HCT116 (cell line): ENCODE results near the gene TOPAZ1. TPM values are rescaled to one million over a fixed set of nuclear protein-coding genes. Genes with fewer than 3 reads are reported as not detected.

Source experiments
- ATAC-seq: fragments of 200-7000 bp; cut with Tn5 transposase; 2 replicates; pipeline ENCODE4 v1.9.1; 2020; ENCODE audit warnings: mild to moderate bottlenecking, moderate library complexity
- BruUV-seq: library from RNA; stranded (reverse); fragments of 400-500 nt; replicated peaks from 2 replicates; lab custom pipeline; 2021; lab: Mats Ljungman, UMichigan
- CTCF ChIA-PET: fragments of 300-600 bp; sonication (Branson Sonifier 250); formaldehyde crosslinking; loops from one replicate; lab custom pipeline; 2021; ENCODE audit warnings: antibody characterized with exemption; lab: Charles Lee
- POLR2A ChIA-PET: fragments of 300-600, 350-600 bp; sonication (Branson Sonifier 250); formaldehyde crosslinking; loops from one replicate; lab custom pipeline; 2021; ENCODE audit warnings: antibody characterized with exemption; lab: Charles Lee
- RAD21 ChIA-PET, 2 experiments: fragments of 300-600 bp; sonication (Branson Sonifier 250); formaldehyde crosslinking; loops; one replicate each; lab custom pipeline; 2023; ENCODE audit warnings: low total read pairs in 2 of 2; ENCODE audit not compliant: uncharacterized antibody in 2 of 2, unreplicated experiment in 2 of 2, low non-redundant PET in 1 of 2; lab: Charles Lee
- DNase-seq: peaks from one replicate; pipeline ENCODE4 v3.0.0-alpha.2; 2010; ENCODE audit warnings: low read depth, low spot score
- H2AFZ ChIP-seq: fragments of 200-600 bp; shearing (Covaris generic), sonication (generic); 2 replicates; pipeline ENCODE4 v1.6.1; 2017; ENCODE audit warnings: low read depth, mixed run types, mixed read lengths, antibody characterized with exemption, low read length; ENCODE audit not compliant: poor library complexity, severe bottlenecking
- H3K27ac ChIP-seq: 2 replicates; pipeline ENCODE4 v1.5.1; 2012; ENCODE audit warnings: low read depth, low read length
- H3K27me3 ChIP-seq: fragments of 200-600 bp; sonication (generic); 2 replicates; pipeline ENCODE4 v1.6.1; 2016; ENCODE audit warnings: mixed run types, low read length, mixed read lengths; ENCODE audit not compliant: insufficient read depth
- H3K36me3 ChIP-seq, 2 experiments: fragments of 200-500 bp in 1 of 2; fragments of 200-600 bp in 1 of 2; sonication (Bioruptor generic) in 1 of 2; sonication (generic) in 1 of 2; 2 replicates each; pipeline versions ENCODE4 v1.5.1 to v1.6.1; 2014 to 2016; ENCODE audit warnings: low read length in 2 of 2, inconsistent platforms in 1 of 2, mixed read lengths in 1 of 2, mixed run types in 1 of 2; ENCODE audit not compliant: insufficient read depth in 2 of 2, control insufficient read depth in 1 of 2
- H3K4me1 ChIP-seq, 2 experiments: fragments of 200-600 bp in 1 of 2; sonication (generic) in 1 of 2; 2 replicates each; pipeline versions ENCODE4 v1.5.1 to v1.6.1; 2012 to 2017; ENCODE audit warnings: low read length in 2 of 2, inconsistent platforms in 1 of 2, mild to moderate bottlenecking in 1 of 2, mixed read lengths in 1 of 2, mixed run types in 1 of 2, moderate library complexity in 1 of 2; ENCODE audit not compliant: insufficient read depth in 2 of 2, control insufficient read depth in 1 of 2
- H3K4me2 ChIP-seq: fragments of 200-600 bp; sonication (generic); 2 replicates; pipeline ENCODE4 v1.6.1; 2017; ENCODE audit warnings: mixed run types, low read length, mixed read lengths
- H3K4me3 ChIP-seq, 2 experiments: fragments of 200-600 bp in 1 of 2; sonication (generic) in 1 of 2; replicated peaks in 1 of 2; 2 replicates each; pipeline ENCODE4 v1.5.1; 2011 to 2016; ENCODE audit warnings: low read length in 2 of 2, control low read depth in 1 of 2, low read depth in 1 of 2, mild to moderate bottlenecking in 1 of 2, mixed read lengths in 1 of 2, mixed run types in 1 of 2
- H3K79me2 ChIP-seq: fragments of 200-600 bp; sonication (generic); 2 replicates; pipeline ENCODE4 v1.6.1; 2017; ENCODE audit warnings: mild to moderate bottlenecking, mixed run types, low read length, moderate library complexity, mixed read lengths; ENCODE audit not compliant: insufficient read depth
- H3K9ac ChIP-seq: fragments of 200-600 bp; sonication (generic); 2 replicates; pipeline ENCODE4 v1.6.1; 2016; ENCODE audit warnings: low read length, mixed read lengths
- H3K9me2 ChIP-seq: fragments of 200-600 bp; sonication (generic), shearing (Covaris generic); 2 replicates; pipeline ENCODE4 v1.6.1; 2017; ENCODE audit warnings: mixed run types, mild to moderate bottlenecking, moderate library complexity; ENCODE audit not compliant: insufficient read depth
- H3K9me3 ChIP-seq, 2 experiments: fragments of 200-500 bp in 1 of 2; fragments of 200-600 bp in 1 of 2; sonication (Bioruptor generic) in 1 of 2; sonication (generic) in 1 of 2; 2 replicates each; pipeline ENCODE4 v1.6.1; 2014 to 2017; ENCODE audit warnings: low read length in 2 of 2, mixed read lengths in 2 of 2, inconsistent platforms in 1 of 2, low read depth in 1 of 2, mild to moderate bottlenecking in 1 of 2, mixed run types in 1 of 2, moderate library complexity in 1 of 2; ENCODE audit not compliant: control insufficient read depth in 1 of 2, insufficient read depth in 1 of 2
- H4K20me1 ChIP-seq: fragments of 200-600 bp; sonication (generic), shearing (Covaris generic); 2 replicates; pipeline ENCODE4 v1.6.1; 2017; ENCODE audit warnings: mixed run types, mild to moderate bottlenecking, moderate library complexity; ENCODE audit not compliant: insufficient read depth
- CEBPB ChIP-seq: IDR thresholded peaks from 2 replicates; pipeline ENCODE4 v1.6.1; 2012; ENCODE audit warnings: low read depth
- ELF1 ChIP-seq: IDR thresholded peaks from 2 replicates; pipeline ENCODE4 v1.6.1; 2012; ENCODE audit warnings: low read depth, borderline replicate concordance
- JUND ChIP-seq: IDR thresholded peaks from 2 replicates; pipeline ENCODE4 v1.6.1; 2012
- POLR2AphosphoS5 ChIP-seq: IDR thresholded peaks from 2 replicates; pipeline ENCODE4 v1.6.1; 2011; ENCODE audit warnings: mild to moderate bottlenecking, low read depth, low read length, moderate library complexity
- RAD21 ChIP-seq: IDR thresholded peaks from 2 replicates; pipeline ENCODE4 v1.6.1; 2012; ENCODE audit warnings: low read depth, mild to moderate bottlenecking
- SP1 ChIP-seq: IDR thresholded peaks from 2 replicates; pipeline ENCODE4 v1.6.1; 2012; ENCODE audit warnings: low read depth
- SRF ChIP-seq: IDR thresholded peaks from 2 replicates; pipeline ENCODE4 v1.6.1; 2012; ENCODE audit warnings: low read depth
- TCF7L2 ChIP-seq: IDR thresholded peaks from 2 replicates; pipeline ENCODE4 v1.7.0; 2011; ENCODE audit warnings: borderline replicate concordance, inconsistent platforms; ENCODE audit not compliant: insufficient read depth, insufficient read length; ENCODE audit errors: extremely low read depth
- YY1 ChIP-seq: IDR thresholded peaks from 2 replicates; pipeline ENCODE4 v1.6.1; 2011; ENCODE audit warnings: low read length, low read depth, moderate library complexity, mild to moderate bottlenecking; ENCODE audit not compliant: insufficient replicate concordance; ENCODE audit errors: extremely low read depth
- intact Hi-C: fragments of 100-400 bp; cut with micrococcal nuclease; formaldehyde crosslinking; loops from 2 replicates; pipeline ENCODE4 v1.10.0; 2022
- total RNA-seq: library from RNA; stranded (reverse); gene quantifications from one replicate; pipeline ENCODE4 v1.2.1, GENCODE V29; 2021; ENCODE audit not compliant: unreplicated experiment
- TF ChIP-seq, protein P1 (sequence below): IDR thresholded peaks from 2 replicates; pipeline ENCODE4 v1.6.1; 2012; ENCODE audit warnings: low read depth
- TF ChIP-seq, protein P2 (sequence below): IDR thresholded peaks from 2 replicates; pipeline ENCODE4 v1.6.1; 2011; ENCODE audit warnings: mild to moderate bottlenecking, low read length, moderate library complexity; ENCODE audit not compliant: insufficient replicate concordance; ENCODE audit errors: extremely low read depth
- TF ChIP-seq, protein P3 (sequence below): IDR thresholded peaks from 2 replicates; pipeline ENCODE4 v1.6.1; 2012

Gene TOPAZ1
- total RNA-seq, 1 experiment from 2014 or later: not detected

DNA sequence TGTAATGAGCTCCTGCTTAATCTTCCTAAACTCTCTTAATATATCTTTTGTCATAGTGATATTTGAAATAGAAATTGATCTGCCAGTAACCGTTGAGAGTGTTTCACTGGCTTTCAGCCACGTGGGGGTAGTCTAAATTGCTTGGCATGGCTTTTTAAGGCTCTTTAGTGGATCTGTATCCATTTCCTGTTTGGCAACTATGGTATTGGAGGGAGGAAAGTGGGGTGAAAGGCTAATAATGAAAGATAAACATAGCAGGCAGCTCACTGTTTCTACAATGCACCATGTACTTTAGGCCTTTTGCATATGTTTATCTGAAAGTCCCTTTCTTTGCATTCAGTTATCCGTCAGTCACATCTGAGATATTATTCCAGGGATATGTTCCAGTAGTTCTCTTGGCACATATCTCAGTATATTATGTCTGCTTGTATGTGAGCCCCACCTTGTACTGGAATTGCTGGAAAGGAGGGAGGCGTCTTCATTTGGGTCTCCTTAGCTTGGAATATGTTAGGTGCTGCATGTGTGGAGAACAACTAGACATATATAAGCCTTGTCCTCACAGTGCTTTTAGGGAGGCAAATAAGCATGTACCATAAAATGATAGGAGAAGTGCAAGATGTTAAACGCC, 10.8 kb downstream of the TOPAZ1 start:
- H3K9ac ChIP-seq: no peak overlapping the region
- H3K9me2 ChIP-seq: no peaks in the 10 kb centered on the region
- RAD21 ChIA-PET: interaction anchor here in 1 of 2 experiments (0.7 kb wide), 1 partner anchor 24 kb away, joined by 3 read pairs; no protein-coding TSS in a partner anchor
- ATAC-seq (no peak), DNase-seq (no peak)
- POLR2A ChIA-PET: no interaction called here
- intact Hi-C loops: no loop called here
- CTCF ChIA-PET: no interaction called here
- H3K79me2 ChIP-seq: no peaks in the 10 kb centered on the region
- H3K4me2 ChIP-seq: no peak overlapping the region
- no peaks in the 10 kb centered on the region for H3K27me3 ChIP-seq
- no peaks in the 10 kb centered on the region for H3K9me3 ChIP-seq
- no peaks in the 10 kb centered on the region for H3K36me3 ChIP-seq
- H3K4me1 ChIP-seq: no peaks in the 10 kb centered on the region
- TF ChIP-seq POLR2AphosphoS5 (no peak), SRF (no peak), ELF1 (no peak), TCF7L2 (no peak), RAD21 (no peak), YY1 (no peak), SP1 (no peak), CEBPB (no peak), JUND (no peak)
- TF ChIP-seq, protein P1, sequence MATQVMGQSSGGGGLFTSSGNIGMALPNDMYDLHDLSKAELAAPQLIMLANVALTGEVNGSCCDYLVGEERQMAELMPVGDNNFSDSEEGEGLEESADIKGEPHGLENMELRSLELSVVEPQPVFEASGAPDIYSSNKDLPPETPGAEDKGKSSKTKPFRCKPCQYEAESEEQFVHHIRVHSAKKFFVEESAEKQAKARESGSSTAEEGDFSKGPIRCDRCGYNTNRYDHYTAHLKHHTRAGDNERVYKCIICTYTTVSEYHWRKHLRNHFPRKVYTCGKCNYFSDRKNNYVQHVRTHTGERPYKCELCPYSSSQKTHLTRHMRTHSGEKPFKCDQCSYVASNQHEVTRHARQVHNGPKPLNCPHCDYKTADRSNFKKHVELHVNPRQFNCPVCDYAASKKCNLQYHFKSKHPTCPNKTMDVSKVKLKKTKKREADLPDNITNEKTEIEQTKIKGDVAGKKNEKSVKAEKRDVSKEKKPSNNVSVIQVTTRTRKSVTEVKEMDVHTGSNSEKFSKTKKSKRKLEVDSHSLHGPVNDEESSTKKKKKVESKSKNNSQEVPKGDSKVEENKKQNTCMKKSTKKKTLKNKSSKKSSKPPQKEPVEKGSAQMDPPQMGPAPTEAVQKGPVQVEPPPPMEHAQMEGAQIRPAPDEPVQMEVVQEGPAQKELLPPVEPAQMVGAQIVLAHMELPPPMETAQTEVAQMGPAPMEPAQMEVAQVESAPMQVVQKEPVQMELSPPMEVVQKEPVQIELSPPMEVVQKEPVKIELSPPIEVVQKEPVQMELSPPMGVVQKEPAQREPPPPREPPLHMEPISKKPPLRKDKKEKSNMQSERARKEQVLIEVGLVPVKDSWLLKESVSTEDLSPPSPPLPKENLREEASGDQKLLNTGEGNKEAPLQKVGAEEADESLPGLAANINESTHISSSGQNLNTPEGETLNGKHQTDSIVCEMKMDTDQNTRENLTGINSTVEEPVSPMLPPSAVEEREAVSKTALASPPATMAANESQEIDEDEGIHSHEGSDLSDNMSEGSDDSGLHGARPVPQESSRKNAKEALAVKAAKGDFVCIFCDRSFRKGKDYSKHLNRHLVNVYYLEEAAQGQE: no peak
- TF ChIP-seq, protein P2, sequence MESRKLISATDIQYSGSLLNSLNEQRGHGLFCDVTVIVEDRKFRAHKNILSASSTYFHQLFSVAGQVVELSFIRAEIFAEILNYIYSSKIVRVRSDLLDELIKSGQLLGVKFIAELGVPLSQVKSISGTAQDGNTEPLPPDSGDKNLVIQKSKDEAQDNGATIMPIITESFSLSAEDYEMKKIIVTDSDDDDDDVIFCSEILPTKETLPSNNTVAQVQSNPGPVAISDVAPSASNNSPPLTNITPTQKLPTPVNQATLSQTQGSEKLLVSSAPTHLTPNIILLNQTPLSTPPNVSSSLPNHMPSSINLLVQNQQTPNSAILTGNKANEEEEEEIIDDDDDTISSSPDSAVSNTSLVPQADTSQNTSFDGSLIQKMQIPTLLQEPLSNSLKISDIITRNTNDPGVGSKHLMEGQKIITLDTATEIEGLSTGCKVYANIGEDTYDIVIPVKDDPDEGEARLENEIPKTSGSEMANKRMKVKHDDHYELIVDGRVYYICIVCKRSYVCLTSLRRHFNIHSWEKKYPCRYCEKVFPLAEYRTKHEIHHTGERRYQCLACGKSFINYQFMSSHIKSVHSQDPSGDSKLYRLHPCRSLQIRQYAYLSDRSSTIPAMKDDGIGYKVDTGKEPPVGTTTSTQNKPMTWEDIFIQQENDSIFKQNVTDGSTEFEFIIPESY: no peak
- TF ChIP-seq, protein P3, sequence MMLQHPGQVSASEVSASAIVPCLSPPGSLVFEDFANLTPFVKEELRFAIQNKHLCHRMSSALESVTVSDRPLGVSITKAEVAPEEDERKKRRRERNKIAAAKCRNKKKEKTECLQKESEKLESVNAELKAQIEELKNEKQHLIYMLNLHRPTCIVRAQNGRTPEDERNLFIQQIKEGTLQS: no peak
- H3K4me3 ChIP-seq: no peak overlapping the region
- H2AFZ ChIP-seq: no peak overlapping the region
- no peak overlapping the region for H3K27ac ChIP-seq
- BruUV-seq: no TSS peak
- H4K20me1 ChIP-seq: no peaks in the 10 kb centered on the region
